Memory B cell (primary cell): ENCODE results near the gene PRKAR1A.
"Not testable (repeated sequence)": the region's sequence is repeated elsewhere in the genome, so short reads cannot be mapped to it uniquely, and the experiment has no call there.

ENCODE experiments used
- ATAC-seq: fragments of 150-1000 bp; cut with Tn5 transposase; 2 replicates; pipeline ENCODE4 v1.10.0; 2021; ENCODE audit warnings: low read depth, mild to moderate bottlenecking, moderate library complexity
- DNase-seq, 2 donors: peaks; one replicate each; pipeline ENCODE4 v3.0.0; 2022; ENCODE audit warnings: low spot score in 2 of 2
- H3K27ac Mint-ChIP-seq: one replicate; pipeline ENCODE4 v1.8.0; 2022; ENCODE audit warnings: mild to moderate bottlenecking, moderate library complexity, mixed read lengths
- H3K27me3 Mint-ChIP-seq: one replicate; pipeline ENCODE4 v1.8.0; 2022; ENCODE audit warnings: mixed read lengths
- H3K36me3 Mint-ChIP-seq: one replicate; pipeline ENCODE4 v1.8.0; 2022; ENCODE audit warnings: mild to moderate bottlenecking, mixed read lengths
- H3K4me1 Mint-ChIP-seq: one replicate; pipeline ENCODE4 v1.8.0; 2022; ENCODE audit warnings: mixed read lengths
- H3K4me3 Mint-ChIP-seq: one replicate; pipeline ENCODE4 v1.8.0; 2022; ENCODE audit warnings: mild to moderate bottlenecking, moderate library complexity, mixed read lengths
- H3K9me3 Mint-ChIP-seq: one replicate; pipeline ENCODE4 v1.8.0; 2022; ENCODE audit warnings: mixed read lengths

Gene PRKAR1A

GRCh38 chr17:68512247-68512959, at the start of gene PRKAR1A:
PRKAR1A (plus strand) TSS chr17:68512430; CDS start chr17:68515400, 2,970 bp downstream.
- ATAC-seq (peak; percentile 84), DNase-seq (peak; percentile 93 to 96)
- H3K4me1 Mint-ChIP-seq = peaks cover 26% of the 10 kb centered on the region
- peak within 1 kb of the TSS; percentile 100 for H3K27ac Mint-ChIP-seq
- peak within 1 kb of the TSS; percentile 98 for H3K4me3 Mint-ChIP-seq
- H3K36me3 Mint-ChIP-seq = peaks cover 11% of the 10 kb centered on the region
- H3K27me3 Mint-ChIP-seq = no peaks in the 10 kb centered on the region
- no peaks in the 10 kb centered on the region for H3K9me3 Mint-ChIP-seq

- Mint-ChIP-seq H3K27ac (no peak overlapping the region), H3K36me3 (no peaks in the 10 kb centered on the region), H3K4me3 (no peak overlapping the region), H3K9me3 (no peaks in the 10 kb centered on the region), H3K4me1 (peaks cover 6% of the 10 kb centered on the region), H3K27me3 (peaks cover 3% of the 10 kb centered on the region)
- DNase-seq (no peak), ATAC-seq (no peak)
Measured at GRCh38 chr17:68463211-68464019, 48.8 kb upstream of the PRKAR1A start.

GRCh38 chr17:68468334-68468733, 43.9 kb upstream of the PRKAR1A start:
- Mint-ChIP-seq H3K4me1 (no peaks in the 10 kb centered on the region), H3K27me3 (peaks cover 6% of the 10 kb centered on the region), H3K36me3 (no peaks in the 10 kb centered on the region), H3K4me3 (no peak overlapping the region), H3K27ac (no peak overlapping the region), H3K9me3 (no peaks in the 10 kb centered on the region)
- ATAC-seq = no peak
- DNase-seq = no peak

- no peak for DNase-seq
- ATAC-seq = no peak
- Mint-ChIP-seq H3K27me3 (peaks cover 6% of the 10 kb centered on the region), H3K4me3 (no peak overlapping the region), H3K4me1 (no peaks in the 10 kb centered on the region), H3K9me3 (no peaks in the 10 kb centered on the region), H3K27ac (no peak overlapping the region), H3K36me3 (no peaks in the 10 kb centered on the region)
Measured at GRCh38 chr17:68468788-68469187, 43.4 kb upstream of the PRKAR1A start.

GRCh38 chr17:68470961-68471360, 41.3 kb upstream of the PRKAR1A start:
- ATAC-seq = no peak
- Mint-ChIP-seq H3K9me3 (no peaks in the 10 kb centered on the region), H3K4me3 (no peak overlapping the region), H3K4me1 (no peaks in the 10 kb centered on the region), H3K27ac (no peak overlapping the region), H3K36me3 (no peaks in the 10 kb centered on the region), H3K27me3 (peaks cover 6% of the 10 kb centered on the region)
- no peak for DNase-seq

DNA sequence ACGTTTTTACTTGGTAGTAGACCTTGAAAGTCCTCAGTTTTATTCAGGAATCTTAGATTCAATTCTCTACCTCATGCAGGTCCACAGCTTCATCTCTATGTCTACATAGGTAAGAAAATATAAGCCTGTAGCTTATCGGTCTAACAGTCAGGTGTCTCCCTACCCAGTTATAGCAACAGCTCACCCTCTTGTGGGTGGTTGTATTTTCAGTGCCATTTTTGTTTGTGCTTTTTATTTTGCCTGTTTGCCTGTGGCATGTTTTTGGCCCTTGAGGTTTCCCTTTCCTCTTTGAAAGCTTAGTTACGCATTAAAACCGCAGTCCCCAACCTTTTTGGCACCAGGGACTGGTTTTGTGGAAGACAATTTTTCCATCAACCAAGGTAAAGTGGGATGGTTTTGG, 31.3 kb upstream of the PRKAR1A start:
- no peak for DNase-seq
- ATAC-seq = no peak
- peaks cover 3% of the 10 kb centered on the region for H3K36me3 Mint-ChIP-seq
- H3K4me1 Mint-ChIP-seq = no peaks in the 10 kb centered on the region
- H3K27me3 Mint-ChIP-seq = peaks cover 6% of the 10 kb centered on the region
- no peak overlapping the region for H3K27ac Mint-ChIP-seq
- no peak overlapping the region for H3K4me3 Mint-ChIP-seq
- H3K9me3 Mint-ChIP-seq = peaks cover 6% of the 10 kb centered on the region

DNA sequence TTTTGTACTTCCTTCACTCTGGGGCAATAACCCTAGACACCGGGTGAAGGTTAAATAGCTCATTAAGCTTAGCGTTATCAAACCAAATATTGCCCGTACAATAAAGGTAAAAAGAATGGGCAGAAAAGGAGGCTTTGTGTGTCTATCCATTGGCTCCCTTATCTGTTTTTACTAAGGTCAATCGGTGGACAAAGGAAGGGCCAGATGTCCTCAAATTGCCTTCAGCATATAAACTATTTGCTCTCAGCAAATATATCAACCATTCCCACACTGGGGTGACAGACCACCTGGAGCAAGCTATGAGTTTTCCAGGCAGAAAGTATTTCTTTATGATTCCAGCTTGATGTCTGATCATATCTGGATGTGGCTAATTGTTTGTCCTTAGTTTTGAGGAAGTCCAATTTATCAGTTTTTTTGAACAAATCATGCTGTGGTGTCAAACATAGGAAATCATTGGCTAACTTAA, 29.6 kb upstream of the PRKAR1A start:
- Mint-ChIP-seq H3K36me3 (peaks cover 3% of the 10 kb centered on the region), H3K4me1 (peaks cover 6% of the 10 kb centered on the region), H3K9me3 (peaks cover 6% of the 10 kb centered on the region), H3K27me3 (peaks cover 5% of the 10 kb centered on the region), H3K27ac (no peak overlapping the region), H3K4me3 (no peak overlapping the region)
- ATAC-seq (no peak), DNase-seq (no peak)

DNA sequence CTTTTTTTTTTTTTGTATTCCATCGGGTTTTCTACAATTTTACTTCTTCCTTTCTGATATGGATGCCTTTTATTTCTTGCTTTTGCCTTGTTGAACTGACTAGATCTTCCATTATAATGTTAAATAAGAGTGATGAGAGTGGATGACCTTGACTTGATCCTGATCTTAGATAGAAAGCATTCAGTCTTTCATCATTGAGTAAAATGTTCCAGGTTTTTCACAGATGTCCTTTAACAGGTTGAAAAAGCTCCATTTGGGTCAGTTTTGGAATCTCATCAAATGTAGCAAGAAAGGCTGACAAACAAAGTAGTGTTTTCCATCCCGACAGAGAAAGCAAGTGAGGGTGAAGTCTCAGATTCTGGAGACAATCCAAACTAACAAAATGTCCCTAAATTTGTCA, 27.8 kb upstream of the PRKAR1A start:
- ATAC-seq = no peak
- Mint-ChIP-seq H3K36me3 (peaks cover 2% of the 10 kb centered on the region), H3K9me3 (peaks cover 2% of the 10 kb centered on the region)

DNA sequence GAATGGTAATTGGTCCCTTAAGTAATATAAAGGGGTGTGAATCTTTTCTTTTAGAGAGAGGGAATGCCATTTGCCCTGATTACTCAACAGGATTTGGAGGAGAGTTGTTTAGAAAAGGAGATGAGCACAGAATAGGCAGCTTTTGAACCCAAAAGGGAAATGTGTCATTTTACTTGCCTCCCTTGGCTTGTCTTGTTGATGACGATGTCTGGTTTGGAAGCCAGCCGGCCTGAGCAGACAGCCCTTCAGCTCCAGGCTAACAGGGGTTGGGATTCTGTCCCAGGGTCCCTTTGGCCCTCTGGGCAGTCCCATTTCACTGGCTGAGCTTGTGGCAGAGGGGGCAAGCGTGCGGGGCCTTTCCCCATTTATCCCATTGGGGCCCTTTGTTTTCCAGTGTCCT, 22.3 kb upstream of the PRKAR1A start:
- ATAC-seq = no peak
- Mint-ChIP-seq H3K27me3 (peaks cover 3% of the 10 kb centered on the region), H3K4me1 (peaks cover 29% of the 10 kb centered on the region), H3K9me3 (no peaks in the 10 kb centered on the region), H3K4me3 (no peak overlapping the region), H3K36me3 (no peaks in the 10 kb centered on the region), H3K27ac (no peak overlapping the region)
- no peak for DNase-seq

More for the DNA sequence above, 27.8 kb upstream of the PRKAR1A start:
- peaks cover 5% of the 10 kb centered on the region for H3K27me3 Mint-ChIP-seq
- no peak overlapping the region for H3K4me3 Mint-ChIP-seq
- H3K27ac Mint-ChIP-seq = no peak overlapping the region
- peaks cover 13% of the 10 kb centered on the region for H3K4me1 Mint-ChIP-seq
- DNase-seq = no peak

- peak overlapping the region; percentile 48 for H3K27ac Mint-ChIP-seq
Measured at GRCh38 chr17:68491381-68492231, 20.6 kb upstream of the PRKAR1A start.

GRCh38 chr17:68492394-68493054, 19.7 kb upstream of the PRKAR1A start:
- not testable (repeated sequence) for H3K27ac Mint-ChIP-seq, ATAC-seq, DNase-seq, H3K27me3 Mint-ChIP-seq, H3K4me3 Mint-ChIP-seq, H3K9me3 Mint-ChIP-seq, H3K36me3 Mint-ChIP-seq
- peaks cover 29% of the 10 kb centered on the region for H3K4me1 Mint-ChIP-seq

More at GRCh38 chr17:68491381-68492231, 20.6 kb upstream of the PRKAR1A start:
- H3K9me3 Mint-ChIP-seq = no peaks in the 10 kb centered on the region
- H3K36me3 Mint-ChIP-seq = no peaks in the 10 kb centered on the region
- H3K4me3 Mint-ChIP-seq = peak overlapping the region; percentile 0
- no peaks in the 10 kb centered on the region for H3K27me3 Mint-ChIP-seq
- H3K4me1 Mint-ChIP-seq = peaks cover 28% of the 10 kb centered on the region
- ATAC-seq (peak; percentile 64), DNase-seq (no peak)

- no peak for DNase-seq
- Mint-ChIP-seq H3K4me3 (no peak overlapping the region), H3K9me3 (no peaks in the 10 kb centered on the region), H3K4me1 (peaks cover 37% of the 10 kb centered on the region), H3K27me3 (no peaks in the 10 kb centered on the region), H3K36me3 (no peaks in the 10 kb centered on the region), H3K27ac (peak overlapping the region; percentile 30)
- no peak for ATAC-seq
Measured at GRCh38 chr17:68495081-68495480, 17.1 kb upstream of the PRKAR1A start.

DNA sequence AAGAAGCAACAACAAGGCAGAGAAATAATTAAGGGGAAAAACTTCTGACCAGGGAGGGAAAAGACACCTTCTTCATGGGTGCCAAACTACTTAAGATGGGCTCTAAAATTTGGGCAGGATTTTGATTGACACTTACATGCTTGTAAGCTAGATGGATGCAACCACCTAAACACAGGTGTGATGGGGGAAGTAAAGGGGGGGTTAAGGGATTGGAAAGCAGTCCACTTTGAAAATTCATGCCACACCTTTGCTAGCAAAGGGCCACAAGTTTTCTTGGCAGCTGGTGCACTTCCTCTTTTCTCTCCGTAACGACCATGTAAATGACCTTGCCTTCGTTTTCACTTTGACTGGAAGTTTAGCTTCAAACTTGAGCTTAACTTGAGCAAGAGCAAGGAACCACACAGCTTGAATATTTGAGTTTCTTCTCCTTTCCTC, 14.3 kb upstream of the PRKAR1A start:
- ATAC-seq (peak; percentile 93), DNase-seq (peak; percentile 32 to 68)
- Mint-ChIP-seq H3K36me3 (peaks cover 1% of the 10 kb centered on the region), H3K27ac (peak overlapping the region; percentile 81), H3K9me3 (no peaks in the 10 kb centered on the region), H3K27me3 (no peaks in the 10 kb centered on the region), H3K4me3 (peak overlapping the region; percentile 56), H3K4me1 (peaks cover 27% of the 10 kb centered on the region)
